BJ (cell line): ENCODE measurements around the gene FKBP10. TPM values are rescaled to one million over a fixed set of nuclear protein-coding genes. Genes with fewer than 3 reads are reported as not detected.

Experiments used
- CTCF ChIA-PET: fragments of 350-600 bp; formaldehyde crosslinking; extraction: SDS; loops from one replicate; lab custom pipeline; 2021; ENCODE audit warnings: antibody characterized with exemption, inconsistent platforms; lab: Yijun Ruan, JAX
- POLR2A ChIA-PET: fragments of 300-600 bp; sonication (Branson Sonifier 250); formaldehyde crosslinking; extraction: SDS; loops from one replicate; lab custom pipeline; 2021; ENCODE audit warnings: antibody characterized with exemption; lab: Charles Lee
- DNase-seq: peaks from one replicate; pipeline ENCODE4 v3.0.0-alpha.2; 2011; ENCODE audit warnings: low read depth
- H3K27me3 ChIP-seq: 2 replicates; pipeline ENCODE4 v1.6.0; 2011; ENCODE audit warnings: low read length; ENCODE audit not compliant: control insufficient read depth, insufficient read depth
- H3K36me3 ChIP-seq: 2 replicates; pipeline ENCODE4 v1.5.1; 2011; ENCODE audit warnings: low read length; ENCODE audit not compliant: control insufficient read depth, insufficient read depth
- H3K4me3 ChIP-seq: 2 replicates; pipeline ENCODE4 v1.5.1; 2011; ENCODE audit warnings: low read depth, mild to moderate bottlenecking, control low read depth, low read length
- polyA plus RNA-seq: library from polyadenylated mRNA; depleted of rRNA; stranded (reverse); fragments of >200 nt; gene quantifications from 2 replicates; pipeline ENCODE4 v1.2.3, GENCODE V29; 2011
- TF ChIP-seq, protein P1 (sequence below): IDR thresholded peaks from 2 replicates; pipeline ENCODE4 v1.5.1; 2011; ENCODE audit warnings: low read depth, mild to moderate bottlenecking, control low read depth, inconsistent platforms, low read length, moderate library complexity; ENCODE audit not compliant: insufficient read depth

The FKBP10 gene
- polyA plus RNA-seq, 1 experiment: 1,571 TPM

DNA sequence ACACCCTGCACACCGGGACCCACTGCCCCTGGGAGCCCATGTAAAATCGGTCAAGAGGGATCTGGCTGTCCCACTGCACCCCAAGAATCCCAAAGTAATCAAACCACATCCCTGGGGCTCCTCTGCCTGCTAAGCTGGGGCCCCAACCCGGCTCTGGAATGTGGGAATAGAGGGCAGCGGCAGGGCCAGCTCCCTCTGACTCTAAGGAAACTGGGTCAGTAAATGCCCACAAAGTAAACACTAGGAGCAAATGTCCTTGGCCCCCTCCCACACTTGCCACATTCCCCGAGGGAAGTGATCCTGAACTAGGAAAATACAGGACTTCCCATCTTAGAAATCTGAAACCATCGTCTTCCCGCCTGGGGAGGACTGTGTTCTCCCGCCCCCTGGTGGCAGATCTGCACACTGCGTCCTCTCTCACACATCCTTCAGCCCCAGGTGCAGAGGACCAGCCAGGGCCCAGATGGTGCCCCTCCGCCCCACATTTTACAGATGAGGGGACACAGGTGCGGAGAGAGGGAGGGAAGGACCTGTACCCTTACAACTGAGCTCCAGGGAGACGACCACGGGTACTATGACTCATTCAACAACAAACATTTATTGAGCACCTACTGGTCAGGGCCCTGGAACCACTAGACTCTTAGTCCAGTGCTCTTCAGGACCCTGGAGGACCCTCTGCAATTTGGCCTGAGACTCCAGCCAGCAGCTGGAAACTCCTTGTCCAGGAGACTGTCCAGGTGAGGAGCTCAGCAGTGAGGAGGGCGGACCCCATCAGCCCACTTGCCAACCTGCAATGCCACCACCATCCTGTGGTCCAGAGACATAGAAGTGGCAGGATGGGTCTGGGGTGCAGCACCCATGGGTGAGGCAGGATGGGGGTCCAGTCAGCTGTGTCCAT is 11.2 kb upstream of the FKBP10 start:
- no peak for DNase-seq
- Histone ChIP-seq H3K36me3 (peaks cover 10% of the 10 kb centered on the region), H3K27me3 (no peaks in the 10 kb centered on the region), H3K4me3 (no peak overlapping the region)
- POLR2A ChIA-PET: interaction anchor here (0.6 kb wide), 1 partner anchor 15 kb away, joined by 4 read pairs; the partner anchor contains the start of gene JUP
- CTCF ChIA-PET: interaction anchor here (0.6 to 9.3 kb wide), 30 partner anchors 9 to 157 kb away, joined by 3 to 125 read pairs (median 5); partner anchors contain the start of genes FKBP10, HAP1, JUP and NT5C3B
- TF ChIP-seq, protein P1, sequence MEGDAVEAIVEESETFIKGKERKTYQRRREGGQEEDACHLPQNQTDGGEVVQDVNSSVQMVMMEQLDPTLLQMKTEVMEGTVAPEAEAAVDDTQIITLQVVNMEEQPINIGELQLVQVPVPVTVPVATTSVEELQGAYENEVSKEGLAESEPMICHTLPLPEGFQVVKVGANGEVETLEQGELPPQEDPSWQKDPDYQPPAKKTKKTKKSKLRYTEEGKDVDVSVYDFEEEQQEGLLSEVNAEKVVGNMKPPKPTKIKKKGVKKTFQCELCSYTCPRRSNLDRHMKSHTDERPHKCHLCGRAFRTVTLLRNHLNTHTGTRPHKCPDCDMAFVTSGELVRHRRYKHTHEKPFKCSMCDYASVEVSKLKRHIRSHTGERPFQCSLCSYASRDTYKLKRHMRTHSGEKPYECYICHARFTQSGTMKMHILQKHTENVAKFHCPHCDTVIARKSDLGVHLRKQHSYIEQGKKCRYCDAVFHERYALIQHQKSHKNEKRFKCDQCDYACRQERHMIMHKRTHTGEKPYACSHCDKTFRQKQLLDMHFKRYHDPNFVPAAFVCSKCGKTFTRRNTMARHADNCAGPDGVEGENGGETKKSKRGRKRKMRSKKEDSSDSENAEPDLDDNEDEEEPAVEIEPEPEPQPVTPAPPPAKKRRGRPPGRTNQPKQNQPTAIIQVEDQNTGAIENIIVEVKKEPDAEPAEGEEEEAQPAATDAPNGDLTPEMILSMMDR: peak; percentile 98

DNA sequence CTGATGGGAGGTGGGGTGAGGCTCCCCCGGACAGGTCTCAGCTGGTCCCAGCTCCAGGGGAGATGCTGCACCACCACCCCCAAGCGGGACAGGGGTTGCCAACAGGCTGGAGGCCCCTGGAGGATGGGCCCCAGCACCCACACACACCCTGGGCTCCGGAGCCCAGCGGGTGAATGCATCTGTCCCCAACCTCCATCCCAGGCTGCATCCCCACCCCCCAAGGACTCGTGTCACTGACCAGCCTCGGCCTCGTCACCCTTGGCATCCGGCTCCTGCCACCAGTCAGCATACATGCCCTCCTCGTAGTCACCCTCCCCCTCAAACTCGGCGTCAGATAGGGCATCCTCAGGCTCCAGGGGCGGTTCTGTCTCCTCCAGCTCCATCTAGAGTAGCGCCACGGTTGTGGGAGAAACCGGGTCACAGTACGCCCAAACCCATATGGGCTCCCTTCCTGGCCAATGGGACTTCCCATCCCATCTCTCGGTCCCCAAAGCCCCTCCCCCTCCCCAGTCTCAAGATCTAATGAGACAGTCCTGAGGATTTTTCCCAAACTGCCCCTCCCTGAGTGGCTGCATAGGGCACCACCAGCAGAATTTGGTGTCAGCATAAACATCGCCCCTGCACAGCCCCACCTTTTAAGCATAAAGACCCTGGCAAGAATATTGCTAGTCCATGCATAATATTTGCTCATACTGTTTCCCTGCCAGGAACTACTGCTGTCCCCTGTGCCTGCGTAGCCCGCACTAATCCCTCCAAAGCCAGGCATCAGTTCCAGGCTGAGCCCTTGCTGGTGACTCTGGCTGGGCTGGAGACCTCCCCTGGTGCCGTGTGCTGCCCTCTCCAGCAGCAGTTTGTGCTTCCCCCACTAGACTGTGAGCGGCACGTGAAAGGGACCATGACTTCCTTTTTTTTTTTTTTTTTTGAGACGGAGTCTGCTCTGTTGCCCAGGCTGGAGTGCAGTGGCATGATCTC is 9.5 kb upstream of the FKBP10 start:
- H3K27me3 ChIP-seq: no peaks in the 10 kb centered on the region
- POLR2A ChIA-PET: no interaction called here
- H3K4me3 ChIP-seq: no peak overlapping the region
- H3K36me3 ChIP-seq: peaks cover 14% of the 10 kb centered on the region
- no peak for DNase-seq
- TF ChIP-seq, protein P1: no peak
- CTCF ChIA-PET: interaction anchor here (1.3 to 9.3 kb wide), 9 partner anchors 8 to 115 kb away, joined by 3 to 125 read pairs (median 8); partner anchors contain the start of genes FKBP10, HAP1, JUP and P3H4

DNA sequence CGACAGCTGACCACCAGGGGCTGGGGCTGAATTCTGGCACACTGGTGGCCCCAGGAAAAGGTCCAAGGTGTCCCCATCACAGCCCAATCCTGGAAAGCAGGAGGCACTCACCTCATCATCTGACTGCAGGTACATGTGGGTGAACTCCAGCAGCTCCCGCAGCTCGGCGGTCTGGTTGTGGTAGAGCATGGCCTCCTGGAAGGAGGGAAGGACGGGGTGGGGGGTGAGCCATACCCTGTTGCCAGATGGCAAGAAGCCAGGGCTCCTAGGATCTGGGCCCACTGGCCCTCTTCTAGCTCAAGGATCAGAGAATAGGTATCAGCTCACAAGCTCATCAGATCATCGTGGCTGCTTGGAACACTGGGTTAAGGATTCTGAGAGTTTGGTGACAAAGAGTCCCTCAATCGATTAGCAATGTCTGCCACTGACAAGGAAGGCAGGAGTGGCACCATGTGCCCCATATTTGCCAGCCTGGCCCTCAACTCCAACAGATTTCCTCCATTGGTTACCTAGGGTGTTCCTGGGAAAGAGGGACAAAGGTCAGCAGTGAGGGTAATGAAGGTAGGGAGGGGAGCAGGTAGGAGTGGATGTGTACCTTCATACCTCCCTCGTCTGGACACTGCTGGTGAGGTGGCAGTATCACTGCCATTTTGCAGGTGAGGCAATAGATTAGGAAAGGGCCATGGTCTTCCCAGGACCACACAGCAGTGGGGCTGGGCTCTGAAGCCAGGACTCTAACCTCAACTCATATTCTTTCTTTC is 5.9 kb upstream of the FKBP10 start:
- Histone ChIP-seq H3K36me3 (peaks cover 14% of the 10 kb centered on the region), H3K4me3 (no peak overlapping the region), H3K27me3 (no peaks in the 10 kb centered on the region)
- POLR2A ChIA-PET: no interaction called here
- TF ChIP-seq, protein P1: no peak
- DNase-seq: no peak
- CTCF ChIA-PET: interaction anchor here (0.6 to 0.9 kb wide), 2 partner anchors 14 to 69 kb away, joined by 3 read pairs; no protein-coding TSS in a partner anchor

DNA sequence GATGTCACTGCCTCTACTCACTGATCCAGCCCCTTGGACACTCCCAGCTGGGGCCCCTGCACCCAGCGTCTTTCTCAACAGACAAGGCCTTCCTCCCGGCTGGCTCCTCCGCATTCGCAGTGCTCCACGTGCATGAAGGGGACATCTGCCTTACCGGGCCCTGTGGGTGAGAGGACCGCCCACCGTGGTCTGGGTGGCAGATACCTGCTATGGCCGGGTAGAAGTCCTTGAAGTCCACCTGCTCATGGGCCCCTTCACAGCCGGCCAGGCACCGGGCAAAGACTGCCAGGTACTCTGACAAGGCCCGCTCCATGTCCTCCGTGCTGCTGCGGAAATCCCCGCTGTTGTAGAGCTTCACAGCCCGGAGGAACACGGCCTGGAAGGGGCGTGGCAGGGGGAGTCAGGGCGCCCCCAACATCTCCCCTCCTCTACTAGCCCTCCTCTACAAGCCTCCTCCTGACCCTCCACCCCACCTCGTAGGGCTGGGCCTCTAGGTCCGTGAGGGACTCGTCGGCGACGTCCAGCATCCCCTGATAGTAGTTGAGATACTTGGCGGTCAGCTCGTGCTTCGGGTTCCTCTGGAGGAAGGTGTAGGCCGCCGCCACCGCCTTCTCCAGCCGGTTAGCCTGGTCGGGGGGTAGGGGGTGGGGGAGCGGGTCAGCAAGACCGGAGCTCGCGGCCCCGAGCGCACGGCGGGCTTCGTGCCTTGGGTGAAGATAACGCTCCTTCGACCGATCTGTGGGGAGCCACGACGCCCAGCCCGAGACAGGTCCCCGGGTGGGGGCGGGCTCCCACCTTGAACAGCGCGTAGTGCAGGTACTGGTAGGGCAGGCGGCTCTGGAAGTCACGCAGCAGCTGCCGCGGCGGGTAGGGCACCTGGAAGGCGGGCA is 1.9 kb upstream of the FKBP10 start:
- ChIA-PET POLR2A (interaction anchor here (0.6 kb wide), 1 partner anchor 213 kb away, joined by 5 read pairs; no protein-coding TSS in a partner anchor), CTCF (interaction anchor here (0.6 to 4.4 kb wide), 15 partner anchors 9 to 152 kb away, joined by 3 to 36 read pairs (median 4); partner anchors contain the start of genes JUP and KLHL10)
- TF ChIP-seq, protein P1: no peak
- H3K27me3 ChIP-seq: no peaks in the 10 kb centered on the region
- peaks cover 10% of the 10 kb centered on the region for H3K36me3 ChIP-seq
- no peak for DNase-seq
- peak overlapping the region; percentile 88 for H3K4me3 ChIP-seq
